Central memory CD8-positive, alpha-beta T cell (primary cell): Measurements from ENCODE around the gene ACVRL1.

Experiments
- ATAC-seq: fragments of 150-1000 bp; cut with Tn5 transposase; replicated peaks from 2 replicates; pipeline ENCODE4 v1.10.0; 2022; ENCODE audit warnings: mild to moderate bottlenecking, moderate FRiP score, moderate number of reproducible peaks; ENCODE audit not compliant: poor library complexity, severe bottlenecking; ENCODE audit errors: extremely low read depth
- DNase-seq, 2 donors: peaks; one replicate each; pipeline ENCODE4 v3.0.0; 2021; ENCODE audit warnings: low spot score in 2 of 2
- H3K27ac Mint-ChIP-seq: one replicate; pipeline ENCODE4 v1.8.0; 2022; ENCODE audit warnings: low read depth, mild to moderate bottlenecking, moderate library complexity, mixed read lengths
- H3K27me3 Mint-ChIP-seq: one replicate; pipeline ENCODE4 v1.8.0; 2022; ENCODE audit warnings: mixed read lengths
- H3K36me3 Mint-ChIP-seq: one replicate; pipeline ENCODE4 v1.8.0; 2022; ENCODE audit warnings: mild to moderate bottlenecking, moderate library complexity, mixed read lengths; ENCODE audit not compliant: insufficient read depth
- H3K4me1 Mint-ChIP-seq: one replicate; pipeline ENCODE4 v1.8.0; 2022; ENCODE audit warnings: mixed read lengths
- H3K4me3 Mint-ChIP-seq: one replicate; pipeline ENCODE4 v1.8.0; 2022; ENCODE audit warnings: mild to moderate bottlenecking, moderate library complexity, mixed read lengths
- H3K9me3 Mint-ChIP-seq: one replicate; pipeline ENCODE4 v1.8.0; 2022; ENCODE audit warnings: mixed read lengths

Gene ACVRL1

DNA sequence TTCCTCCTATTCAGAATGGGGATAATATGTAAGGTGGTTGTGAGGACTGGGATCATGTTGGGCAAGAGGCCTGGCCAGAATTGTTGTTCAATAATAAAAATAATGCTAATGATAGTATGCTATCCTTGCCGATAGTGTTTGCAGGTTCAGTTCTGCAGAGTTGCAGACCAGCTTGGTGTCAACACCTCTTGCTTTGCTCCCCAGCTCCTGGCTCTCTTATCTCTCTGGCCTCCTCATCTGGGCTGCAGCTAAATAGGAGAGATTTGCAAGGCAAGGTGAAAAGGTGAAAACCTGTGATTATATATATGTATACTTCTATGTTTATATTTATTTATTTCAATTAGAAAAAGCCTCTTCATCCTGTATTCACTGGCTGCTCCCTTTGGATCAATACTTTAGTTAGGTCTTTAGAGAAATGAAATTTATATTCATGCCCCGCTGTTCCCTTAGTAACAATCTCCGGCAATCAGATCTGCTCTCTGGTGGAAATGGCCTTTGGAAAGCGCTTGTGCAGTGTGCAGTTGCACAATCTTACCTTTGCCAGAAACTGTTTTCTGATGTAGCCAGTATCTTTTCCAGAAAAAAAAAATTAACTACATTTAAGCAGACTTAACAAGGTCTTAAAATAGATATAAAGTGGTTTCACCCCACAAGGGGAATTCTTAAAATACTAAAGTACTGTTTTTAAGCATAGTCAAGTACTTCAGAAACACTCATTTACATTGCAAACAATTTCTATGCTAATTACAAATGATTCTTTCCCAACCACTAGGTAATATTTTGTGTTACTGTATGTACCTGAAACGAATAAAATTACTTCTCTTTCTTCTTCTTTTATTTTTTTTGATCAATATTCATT lies 25.1 kb downstream of the ACVRL1 start:
- H3K4me3 Mint-ChIP-seq, result no peak overlapping the region
- DNase-seq (no peak), ATAC-seq (no peak)
- H3K9me3 Mint-ChIP-seq, result no peaks in the 10 kb centered on the region
- no peaks in the 10 kb centered on the region for H3K27me3 Mint-ChIP-seq
- no peaks in the 10 kb centered on the region for H3K36me3 Mint-ChIP-seq
- no peaks in the 10 kb centered on the region for H3K4me1 Mint-ChIP-seq
- H3K27ac Mint-ChIP-seq, result no peak overlapping the region

DNA sequence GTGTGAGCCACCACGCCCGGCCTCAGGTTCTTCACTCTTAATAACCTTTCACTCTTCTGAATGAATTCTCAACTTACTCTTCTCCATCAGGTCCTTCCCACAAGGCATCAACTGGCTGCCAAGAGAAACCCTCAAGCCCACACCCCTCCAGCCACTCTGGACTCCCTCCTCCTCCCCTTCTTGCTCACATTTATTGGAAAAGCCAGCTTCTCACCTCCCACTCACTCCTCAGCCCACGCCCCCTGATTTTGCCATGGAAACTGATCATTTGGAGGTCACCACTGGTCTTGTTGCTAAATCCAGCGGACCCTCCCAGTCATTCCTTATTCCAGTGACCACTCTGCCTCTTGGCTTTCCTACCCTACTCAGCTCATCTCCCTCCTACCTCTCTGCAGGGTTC lies 26.8 kb downstream of the ACVRL1 start:
- ATAC-seq, result no peak
- Mint-ChIP-seq H3K36me3 (no peaks in the 10 kb centered on the region), H3K27me3 (no peaks in the 10 kb centered on the region), H3K4me1 (no peaks in the 10 kb centered on the region), H3K4me3 (no peak overlapping the region), H3K9me3 (no peaks in the 10 kb centered on the region), H3K27ac (peak overlapping the region; percentile 3)
- DNase-seq, result no peak

DNA sequence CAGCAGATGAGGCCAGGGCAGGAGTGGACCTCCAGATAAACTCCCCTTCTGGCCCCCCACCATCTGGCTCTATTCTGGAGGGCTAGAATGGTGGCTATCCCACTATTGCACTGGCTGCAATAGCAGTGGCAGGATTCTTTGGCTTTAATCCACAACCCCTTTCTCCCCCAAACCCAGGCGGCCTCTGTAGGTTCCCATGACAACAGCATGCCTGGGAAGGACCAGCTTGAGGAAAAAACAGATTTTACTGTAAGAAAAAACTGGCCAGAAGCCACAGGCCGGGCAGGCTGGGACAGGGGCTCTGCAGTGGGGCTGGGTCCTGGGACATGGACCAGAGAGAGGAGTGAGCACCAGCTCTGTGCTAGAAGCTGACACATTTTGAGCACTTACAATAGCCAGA lies 30.6 kb downstream of the ACVRL1 start:
- ATAC-seq, result no peak
- Mint-ChIP-seq H3K9me3 (no peaks in the 10 kb centered on the region), H3K27me3 (peaks cover 20% of the 10 kb centered on the region), H3K4me1 (no peaks in the 10 kb centered on the region), H3K27ac (no peak overlapping the region), H3K4me3 (no peak overlapping the region), H3K36me3 (no peaks in the 10 kb centered on the region)
- no peak for DNase-seq

DNA sequence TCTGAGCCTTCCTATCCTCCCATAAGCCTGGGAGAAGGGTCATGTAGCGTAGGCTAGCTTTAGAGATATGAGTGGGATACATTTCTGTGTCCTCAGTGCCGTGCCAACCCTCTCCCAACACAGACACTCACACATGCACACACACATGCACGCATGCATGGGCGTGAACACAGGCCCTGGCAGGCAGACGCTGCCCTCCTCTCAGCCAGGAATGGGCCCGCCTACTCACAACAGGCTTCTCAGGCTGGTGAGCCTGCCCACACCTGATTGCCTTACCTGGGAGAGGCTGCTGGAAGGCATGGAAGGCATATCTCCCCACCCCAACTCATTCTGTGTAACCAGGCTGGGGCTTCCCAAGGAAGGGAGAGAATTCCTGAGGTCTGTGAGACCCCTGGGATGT lies 31.4 kb downstream of the ACVRL1 start:
- no peaks in the 10 kb centered on the region for H3K9me3 Mint-ChIP-seq
- DNase-seq, result no peak

DNA sequence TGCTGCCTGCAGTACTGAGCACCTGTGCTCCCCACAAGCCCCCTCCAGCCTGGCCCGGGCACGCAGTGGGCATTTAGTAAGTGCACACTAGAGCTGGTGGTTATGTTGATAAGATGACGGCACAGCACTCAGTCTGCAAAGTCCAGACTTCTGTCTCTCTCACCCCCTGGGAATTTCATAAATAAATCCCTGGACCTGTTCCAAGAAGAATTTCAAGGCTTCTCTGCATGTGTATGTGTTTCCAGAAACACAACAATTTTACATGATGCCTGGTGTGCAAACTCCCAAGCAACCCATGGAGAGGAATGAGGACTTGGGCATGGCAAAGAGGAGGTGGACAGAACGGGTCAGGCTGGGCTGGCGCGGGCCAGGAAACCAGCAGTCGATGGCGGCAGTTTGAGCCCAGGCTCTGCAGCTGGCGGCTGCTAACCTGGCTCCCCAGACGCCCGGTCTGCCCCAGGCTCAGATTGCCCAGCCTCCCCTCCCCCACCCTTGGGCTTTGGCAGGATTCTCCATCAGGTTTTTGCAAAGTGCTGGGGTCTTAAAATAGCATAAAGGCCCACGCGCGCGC lies 33.8 kb downstream of the ACVRL1 start:
- Mint-ChIP-seq H3K27ac (no peak overlapping the region), H3K4me3 (no peak overlapping the region), H3K27me3 (peaks cover 39% of the 10 kb centered on the region), H3K9me3 (peaks cover 13% of the 10 kb centered on the region), H3K4me1 (no peaks in the 10 kb centered on the region), H3K36me3 (peaks cover 2% of the 10 kb centered on the region)
- no peak for DNase-seq
- ATAC-seq, result no peak

More for the DNA sequence above, 31.4 kb downstream of the ACVRL1 start:
- Mint-ChIP-seq H3K27me3 (peaks cover 22% of the 10 kb centered on the region), H3K4me3 (no peak overlapping the region), H3K36me3 (no peaks in the 10 kb centered on the region), H3K27ac (no peak overlapping the region), H3K4me1 (no peaks in the 10 kb centered on the region)
- no peak for ATAC-seq

DNA sequence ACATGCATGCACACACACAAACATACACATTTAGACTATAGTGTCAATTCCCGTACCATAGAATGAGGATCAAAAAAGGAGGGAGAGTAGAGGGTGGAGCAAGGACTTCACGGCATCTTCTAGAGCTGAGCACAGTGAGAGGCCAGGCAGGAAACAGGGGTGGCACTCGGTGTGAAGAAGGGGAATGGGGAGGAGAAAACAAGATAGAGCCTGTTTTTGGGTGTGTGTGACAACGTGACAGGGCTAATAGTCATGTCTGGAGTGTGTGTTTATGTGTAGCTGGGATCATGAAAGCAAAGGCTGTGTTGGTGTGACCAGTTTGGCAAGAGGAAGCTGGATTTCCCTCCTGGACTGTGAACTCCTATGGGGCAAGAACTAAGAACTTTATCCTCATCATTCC lies 34.3 kb downstream of the ACVRL1 start:
- no peak for DNase-seq
- Mint-ChIP-seq H3K4me3 (no peak overlapping the region), H3K4me1 (no peaks in the 10 kb centered on the region), H3K36me3 (peaks cover 2% of the 10 kb centered on the region), H3K27me3 (peaks cover 39% of the 10 kb centered on the region), H3K27ac (no peak overlapping the region), H3K9me3 (peaks cover 13% of the 10 kb centered on the region)
- no peak for ATAC-seq

DNA sequence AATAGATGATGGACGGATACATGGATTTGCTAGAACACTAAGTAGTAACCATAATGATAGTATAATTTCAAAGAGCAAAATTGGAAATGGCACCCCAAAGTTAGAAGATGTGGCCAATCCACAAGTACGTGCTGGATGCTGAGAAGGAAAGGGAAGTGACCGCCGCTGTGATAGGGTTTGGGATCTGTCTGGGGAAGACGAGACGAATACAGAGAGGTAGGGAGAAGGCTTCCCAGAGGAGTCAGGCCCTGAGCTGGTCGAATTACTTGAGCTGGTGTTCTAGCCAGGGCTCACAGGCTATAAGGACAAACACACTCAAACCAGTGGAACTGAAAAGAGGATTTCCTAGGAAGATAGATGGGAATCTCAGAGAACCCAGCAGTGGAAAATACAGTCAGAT lies 34.8 kb downstream of the ACVRL1 start:
- Mint-ChIP-seq H3K4me1 (no peaks in the 10 kb centered on the region), H3K36me3 (peaks cover 2% of the 10 kb centered on the region), H3K27ac (no peak overlapping the region)

DNA sequence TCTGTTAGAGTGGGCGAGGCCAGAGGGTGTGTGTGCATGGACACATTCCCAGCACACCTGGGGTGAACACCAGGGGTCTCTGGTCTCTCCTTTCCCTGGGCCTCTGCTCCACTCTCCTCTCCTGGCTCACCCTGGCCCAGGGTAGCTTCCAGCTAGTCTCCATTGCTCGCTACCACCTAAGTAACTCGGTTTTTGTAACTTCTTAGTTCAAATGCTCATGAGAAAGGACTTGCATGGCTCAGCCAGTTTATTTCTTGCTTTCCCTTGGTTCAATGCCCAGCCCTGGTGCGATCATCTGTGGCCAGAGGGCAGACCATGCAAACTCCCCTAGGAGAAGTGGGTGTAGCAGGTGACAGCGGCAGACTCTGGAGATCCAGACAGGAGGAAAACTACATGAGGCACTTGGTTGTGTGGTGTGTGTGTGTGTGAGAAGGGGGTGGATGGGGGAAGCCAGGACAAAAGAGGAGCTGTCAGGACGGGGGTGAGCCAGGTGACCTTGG lies 35.2 kb downstream of the ACVRL1 start:
- no peak for DNase-seq
- Mint-ChIP-seq H3K9me3 (peaks cover 13% of the 10 kb centered on the region), H3K4me1 (no peaks in the 10 kb centered on the region), H3K36me3 (peaks cover 2% of the 10 kb centered on the region), H3K27me3 (peaks cover 43% of the 10 kb centered on the region), H3K27ac (no peak overlapping the region), H3K4me3 (no peak overlapping the region)
- ATAC-seq, result no peak

More for the DNA sequence above, 34.8 kb downstream of the ACVRL1 start:
- DNase-seq (no peak), ATAC-seq (no peak)
- Mint-ChIP-seq H3K9me3 (peaks cover 13% of the 10 kb centered on the region), H3K4me3 (no peak overlapping the region), H3K27me3 (peaks cover 39% of the 10 kb centered on the region)

DNA sequence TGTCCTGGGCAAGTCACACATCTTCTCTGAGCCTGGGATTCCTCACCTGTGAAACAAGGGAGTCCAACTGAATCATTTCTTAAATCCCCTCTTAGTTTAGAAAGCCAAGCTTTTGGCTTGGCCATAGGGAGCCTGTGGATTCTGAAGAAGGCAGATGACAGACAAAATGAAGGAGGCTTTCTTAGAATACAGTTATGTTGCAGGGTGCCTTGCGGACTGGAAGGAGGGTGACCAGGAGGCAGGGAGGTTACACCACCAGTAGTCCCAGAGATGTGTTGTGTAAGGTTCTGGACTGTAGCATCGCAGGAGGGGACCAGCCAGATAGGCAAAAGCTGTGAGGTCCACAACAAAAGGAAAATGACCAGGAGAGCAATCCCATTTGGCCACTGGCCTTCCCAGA lies 36.0 kb downstream of the ACVRL1 start:
- no peaks in the 10 kb centered on the region for H3K4me1 Mint-ChIP-seq
- no peak overlapping the region for H3K27ac Mint-ChIP-seq
- no peak for ATAC-seq
- H3K36me3 Mint-ChIP-seq, result peaks cover 2% of the 10 kb centered on the region
- H3K9me3 Mint-ChIP-seq, result peaks cover 13% of the 10 kb centered on the region
- no peak overlapping the region for H3K4me3 Mint-ChIP-seq
- peaks cover 51% of the 10 kb centered on the region for H3K27me3 Mint-ChIP-seq
- no peak for DNase-seq

DNA sequence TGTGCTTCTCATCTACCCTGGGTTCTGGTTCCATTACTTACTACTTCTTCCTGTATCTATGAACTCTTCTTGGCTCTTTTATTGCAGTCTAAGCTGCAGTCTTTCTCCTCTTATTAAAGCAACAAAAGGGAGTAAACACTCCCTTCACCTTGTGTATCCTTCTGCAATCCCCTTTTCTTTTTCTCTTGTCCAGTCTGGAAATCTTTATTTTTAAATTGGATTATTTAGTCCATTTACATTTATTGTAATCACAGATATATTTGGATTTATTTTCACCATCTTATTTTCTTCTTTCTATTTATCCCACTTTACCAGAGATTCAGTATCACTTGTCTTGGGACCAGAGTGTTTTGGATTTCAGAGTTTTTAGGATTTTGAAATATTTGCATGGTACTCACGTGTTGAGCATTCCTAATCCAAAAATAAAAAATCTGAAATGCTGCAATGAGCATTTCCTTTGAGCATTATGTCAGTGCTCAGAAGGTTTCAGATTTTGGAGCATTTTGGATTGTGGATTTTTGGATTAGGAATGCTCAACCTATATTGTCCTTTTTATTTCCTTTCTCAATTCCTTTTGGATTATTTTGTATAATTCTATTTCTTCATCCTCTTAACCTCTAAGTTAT lies 37.4 kb downstream of the ACVRL1 start:
- H3K27ac Mint-ChIP-seq, result no peak overlapping the region
- H3K4me3 Mint-ChIP-seq, result no peak overlapping the region
- H3K36me3 Mint-ChIP-seq, result peaks cover 2% of the 10 kb centered on the region
- peaks cover 13% of the 10 kb centered on the region for H3K9me3 Mint-ChIP-seq
- H3K4me1 Mint-ChIP-seq, result no peaks in the 10 kb centered on the region
- ATAC-seq, result no peak
- DNase-seq, result no peak
- peaks cover 54% of the 10 kb centered on the region for H3K27me3 Mint-ChIP-seq

DNA sequence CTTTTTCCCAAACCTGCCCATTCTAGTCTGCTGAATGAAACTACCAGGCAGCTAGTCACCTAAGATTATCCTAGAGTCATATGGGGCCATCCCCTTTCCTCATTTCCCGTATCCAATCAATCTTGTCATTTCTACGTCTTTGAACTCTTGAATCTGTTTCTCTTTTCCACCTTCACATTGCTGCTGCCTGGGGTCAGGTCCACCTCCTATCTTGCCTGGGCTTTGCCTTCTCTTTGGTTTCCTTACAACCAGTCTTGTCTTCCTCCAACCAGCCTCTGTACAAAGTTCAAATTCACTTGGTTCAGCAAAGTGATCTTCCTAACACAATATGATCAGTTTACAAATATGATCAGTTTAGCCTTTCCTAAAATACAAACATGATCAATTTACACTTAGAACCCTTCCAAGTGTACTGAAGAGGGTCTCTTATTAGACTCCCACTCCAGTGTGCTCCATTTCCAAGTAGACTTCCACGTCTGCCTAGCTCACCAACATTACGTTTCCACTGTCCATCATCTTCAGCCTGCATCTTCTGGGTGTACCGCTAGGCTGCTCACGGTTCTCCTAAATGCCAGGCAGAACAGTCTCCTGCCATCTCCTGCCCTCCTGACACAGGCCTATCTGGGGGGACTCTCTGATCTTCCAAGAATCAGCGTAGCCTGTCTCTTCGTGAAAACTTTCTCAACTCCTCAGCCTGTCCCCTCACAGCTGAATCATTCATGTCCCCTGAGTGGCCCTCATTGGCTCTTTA lies 40.1 kb downstream of the ACVRL1 start:
- no peak overlapping the region for H3K27ac Mint-ChIP-seq
- no peak for DNase-seq
- peaks cover 5% of the 10 kb centered on the region for H3K36me3 Mint-ChIP-seq
- peaks cover 34% of the 10 kb centered on the region for H3K27me3 Mint-ChIP-seq
- no peak for ATAC-seq
- H3K9me3 Mint-ChIP-seq, result peaks cover 13% of the 10 kb centered on the region
- H3K4me3 Mint-ChIP-seq, result no peak overlapping the region
- peaks cover 8% of the 10 kb centered on the region for H3K4me1 Mint-ChIP-seq

DNA sequence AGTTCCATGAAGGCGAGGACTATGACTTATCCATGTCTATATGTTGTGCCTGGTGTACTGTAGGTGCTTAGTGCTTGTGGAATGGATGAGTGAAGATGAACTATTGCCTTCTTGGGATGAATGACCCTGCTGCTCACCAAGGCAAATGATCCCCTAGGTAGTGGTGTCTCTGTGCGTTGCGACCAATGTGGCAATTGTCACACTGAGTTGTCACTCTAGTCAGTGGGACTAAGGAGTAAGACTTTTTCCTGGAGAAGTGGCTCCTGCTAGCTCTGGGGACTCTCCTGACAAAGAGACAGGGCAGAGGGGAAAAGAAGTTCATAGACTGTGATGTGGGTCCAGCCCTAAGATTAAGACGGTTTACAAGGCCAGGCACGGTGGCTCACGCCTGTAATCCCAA lies 40.8 kb downstream of the ACVRL1 start:
- ATAC-seq (no peak), DNase-seq (no peak)
- H3K36me3 Mint-ChIP-seq, result peaks cover 5% of the 10 kb centered on the region
- peaks cover 14% of the 10 kb centered on the region for H3K4me1 Mint-ChIP-seq
- peaks cover 34% of the 10 kb centered on the region for H3K27me3 Mint-ChIP-seq
- peaks cover 13% of the 10 kb centered on the region for H3K9me3 Mint-ChIP-seq
- H3K27ac Mint-ChIP-seq, result no peak overlapping the region
- H3K4me3 Mint-ChIP-seq, result no peak overlapping the region
